H9 (cell line): ENCODE data around the gene LDB2. TPM values are rescaled to one million over a fixed set of nuclear protein-coding genes. Genes with fewer than 3 reads are reported as not detected.

Experiments
- DNase-seq: peaks from one replicate; pipeline ENCODE4 v3.0.0-alpha.2; 2017
- H2AFZ ChIP-seq: one replicate; pipeline ENCODE4 v1.6.1; 2013; ENCODE audit warnings: mild to moderate bottlenecking, low read length, control low read depth, moderate library complexity
- H2AK5ac ChIP-seq: 2 replicates; pipeline ENCODE4 v1.6.1; 2013; ENCODE audit warnings: low read length, control low read depth, mixed read lengths; ENCODE audit not compliant: insufficient read length
- H2BK120ac ChIP-seq: one replicate; pipeline ENCODE4 v1.6.1; 2013; ENCODE audit warnings: low read depth, mild to moderate bottlenecking, low read length, control low read depth, inconsistent platforms; ENCODE audit not compliant: poor library complexity, severe bottlenecking
- H2BK12ac ChIP-seq: 2 replicates; pipeline ENCODE4 v1.6.1; 2013; ENCODE audit warnings: low read length, control low read depth, mixed read lengths, low read depth; ENCODE audit not compliant: insufficient read length
- H2BK15ac ChIP-seq: 2 replicates; pipeline ENCODE4 v1.6.1; 2013; ENCODE audit warnings: low read depth, low read length, control low read depth
- H2BK20ac ChIP-seq: one replicate; pipeline ENCODE4 v1.6.1; 2013; ENCODE audit warnings: low read depth, mild to moderate bottlenecking, low read length, control low read depth, inconsistent platforms; ENCODE audit not compliant: poor library complexity, severe bottlenecking
- H2BK5ac ChIP-seq: 2 replicates; pipeline ENCODE4 v1.6.1; 2013; ENCODE audit warnings: low read length, control low read depth, mixed read lengths; ENCODE audit not compliant: insufficient read length
- H3K14ac ChIP-seq: 2 replicates; pipeline ENCODE4 v1.6.1; 2013; ENCODE audit warnings: low read length, control low read depth; ENCODE audit not compliant: insufficient read depth
- H3K18ac ChIP-seq: 2 replicates; pipeline ENCODE4 v1.6.1; 2013; ENCODE audit warnings: low read depth, mild to moderate bottlenecking, mixed read lengths, low read length, control low read depth; ENCODE audit not compliant: insufficient read length
- H3K23ac ChIP-seq: 2 replicates; pipeline ENCODE4 v1.6.1; 2013; ENCODE audit warnings: low read length, control low read depth, mixed read lengths, low read depth; ENCODE audit not compliant: insufficient read length
- H3K23me2 ChIP-seq: 2 replicates; pipeline ENCODE4 v1.6.1; 2013; ENCODE audit warnings: low read depth, mild to moderate bottlenecking, mixed read lengths, low read length, control low read depth; ENCODE audit not compliant: insufficient read length, poor library complexity, severe bottlenecking
- H3K27ac ChIP-seq: 2 replicates; pipeline ENCODE4 v1.5.1; 2013; ENCODE audit warnings: low read length, control low read depth, mixed read lengths, low read depth; ENCODE audit not compliant: insufficient read length
- H3K27me3 ChIP-seq: 2 replicates; pipeline ENCODE4 v1.6.1; 2013; ENCODE audit warnings: low read length, control low read depth, inconsistent platforms; ENCODE audit not compliant: insufficient read depth
- H3K4ac ChIP-seq: 2 replicates; pipeline ENCODE4 v1.6.1; 2013; ENCODE audit warnings: low read depth, mild to moderate bottlenecking, control low read depth, inconsistent platforms, low read length, moderate library complexity
- H3K4me1 ChIP-seq: 2 replicates; pipeline ENCODE4 v1.6.1; 2013; ENCODE audit warnings: low read length, control low read depth, inconsistent platforms; ENCODE audit not compliant: insufficient read depth
- H3K4me2 ChIP-seq: 2 replicates; pipeline ENCODE4 v1.6.1; 2013; ENCODE audit warnings: low read length, control low read depth, mixed read lengths; ENCODE audit not compliant: insufficient read length, insufficient read depth
- H3K56ac ChIP-seq: 2 replicates; pipeline ENCODE4 v1.6.1; 2013; ENCODE audit warnings: low read depth, mild to moderate bottlenecking, mixed read lengths, low read length, control low read depth; ENCODE audit not compliant: insufficient read length
- H3K79me1 ChIP-seq: 2 replicates; pipeline ENCODE4 v1.6.1; 2013; ENCODE audit warnings: low read depth, mild to moderate bottlenecking, moderate library complexity, low read length, control low read depth, inconsistent platforms; ENCODE audit not compliant: insufficient read depth, poor library complexity, severe bottlenecking
- H3K79me2 ChIP-seq: 2 replicates; pipeline ENCODE4 v1.6.1; 2013; ENCODE audit warnings: low read length, control low read depth, inconsistent platforms; ENCODE audit not compliant: insufficient read depth
- H3K9ac ChIP-seq: 2 replicates; pipeline ENCODE4 v1.6.1; 2013; ENCODE audit warnings: low read length, control low read depth, mixed read lengths; ENCODE audit not compliant: insufficient read length; ENCODE audit errors: extremely low read depth
- H3K9me3 ChIP-seq: one replicate; pipeline ENCODE4 v1.6.1; 2013; ENCODE audit warnings: low read depth, low read length, inconsistent platforms; ENCODE audit not compliant: control insufficient read depth
- H3T11ph ChIP-seq: one replicate; pipeline ENCODE4 v1.6.1; 2013; ENCODE audit warnings: mild to moderate bottlenecking, low read length, control low read depth, inconsistent platforms
- H4K20me1 ChIP-seq: one replicate; pipeline ENCODE4 v1.6.1; 2013; ENCODE audit not compliant: control insufficient read depth, insufficient read length, insufficient read depth
- H4K5ac ChIP-seq: 2 replicates; pipeline ENCODE4 v1.6.1; 2013; ENCODE audit warnings: low read depth, mild to moderate bottlenecking, mixed read lengths, low read length, control low read depth; ENCODE audit not compliant: insufficient read length
- H4K8ac ChIP-seq: replicated peaks from 2 replicates; pipeline ENCODE4 v1.6.1; 2013; ENCODE audit warnings: low read length, control low read depth, mixed read lengths, low read depth; ENCODE audit not compliant: insufficient read length
- H4K91ac ChIP-seq: 2 replicates; pipeline ENCODE4 v1.6.1; 2013; ENCODE audit warnings: low read depth, mild to moderate bottlenecking, moderate library complexity, mixed read lengths, low read length, control low read depth; ENCODE audit not compliant: insufficient read length
- H3K27ac Mint-ChIP-seq, 3 experiments: 2 replicates in 2 of 3; 3 replicates in 1 of 3; pipeline ENCODE4 v1.8.0; 2020 to 2021; ENCODE audit warnings: mixed read lengths in 3 of 3, mild to moderate bottlenecking in 1 of 3, moderate library complexity in 1 of 3
- H3K27me3 Mint-ChIP-seq: 2 replicates; pipeline ENCODE4 v1.8.0; 2021; ENCODE audit warnings: low read depth, mild to moderate bottlenecking, moderate library complexity, mixed read lengths
- H3K36me3 Mint-ChIP-seq, 3 experiments: 2 replicates in 2 of 3; 3 replicates in 1 of 3; pipeline ENCODE4 v1.8.0; 2020 to 2021; ENCODE audit warnings: low read depth in 3 of 3, mixed read lengths in 3 of 3; ENCODE audit not compliant: insufficient read depth in 1 of 3
- H3K4me1 Mint-ChIP-seq, 2 experiments: 2 replicates each; pipeline ENCODE4 v1.8.0; 2020; ENCODE audit warnings: mixed read lengths in 2 of 2
- H3K4me3 Mint-ChIP-seq, 2 experiments: 2 replicates in 1 of 2; 3 replicates in 1 of 2; pipeline ENCODE4 v1.8.0; 2020 to 2021; ENCODE audit warnings: mild to moderate bottlenecking in 2 of 2, mixed read lengths in 2 of 2, moderate library complexity in 1 of 2
- H3K9me3 Mint-ChIP-seq, 2 experiments: 2 replicates in 1 of 2; 3 replicates in 1 of 2; pipeline ENCODE4 v1.8.0; 2020; ENCODE audit warnings: mild to moderate bottlenecking in 2 of 2, mixed read lengths in 2 of 2, moderate library complexity in 1 of 2
- total RNA-seq: library from RNA; stranded (reverse); gene quantifications from 2 replicates; pipeline ENCODE4 v1.2.1, GENCODE V29; 2021
- TF ChIP-seq, protein P1 (sequence below): fragments of 200-600 bp; sonication (generic); conservative IDR thresholded peaks from 3 replicates; pipeline ENCODE4 v1.8.0; 2021; ENCODE audit warnings: antibody characterized with exemption, mild to moderate bottlenecking

LDB2 gene
- total RNA-seq, 1 experiment from 2014 or later = 22.5 TPM

- Histone ChIP-seq H4K91ac (no peak overlapping the region), H4K8ac (no peak overlapping the region), H3K14ac (no peak overlapping the region), H4K5ac (no peak overlapping the region), H3T11ph (no peak overlapping the region), H3K27me3 (no peaks in the 10 kb centered on the region), H3K79me1 (no peaks in the 10 kb centered on the region), H3K4me2 (no peak overlapping the region), H2BK12ac (no peak overlapping the region), H3K4me1 (peaks cover 8% of the 10 kb centered on the region), H2BK20ac (no peak overlapping the region), H2BK120ac (no peak overlapping the region), H3K56ac (no peak overlapping the region), H3K23me2 (no peaks in the 10 kb centered on the region), H2BK5ac (no peak overlapping the region), H3K9ac (no peak overlapping the region), H2AFZ (no peak overlapping the region), H3K23ac (no peak overlapping the region), H2BK15ac (no peak overlapping the region), H4K20me1 (no peaks in the 10 kb centered on the region), H3K18ac (no peak overlapping the region), H3K9me3 (peaks cover 6% of the 10 kb centered on the region), H3K4ac (no peak overlapping the region), H2AK5ac (no peak overlapping the region), H3K79me2 (0 out of 2 replicates have a peak, but pooled peaks cover 2% of the 10 kb centered on the region), H3K27ac (no peak overlapping the region)
- H3K9me3 Mint-ChIP-seq = peaks cover 0 to 15% of the 10 kb centered on the region in 2 experiments; a peak in 3 of 5 replicates
- TF ChIP-seq, protein P1, sequence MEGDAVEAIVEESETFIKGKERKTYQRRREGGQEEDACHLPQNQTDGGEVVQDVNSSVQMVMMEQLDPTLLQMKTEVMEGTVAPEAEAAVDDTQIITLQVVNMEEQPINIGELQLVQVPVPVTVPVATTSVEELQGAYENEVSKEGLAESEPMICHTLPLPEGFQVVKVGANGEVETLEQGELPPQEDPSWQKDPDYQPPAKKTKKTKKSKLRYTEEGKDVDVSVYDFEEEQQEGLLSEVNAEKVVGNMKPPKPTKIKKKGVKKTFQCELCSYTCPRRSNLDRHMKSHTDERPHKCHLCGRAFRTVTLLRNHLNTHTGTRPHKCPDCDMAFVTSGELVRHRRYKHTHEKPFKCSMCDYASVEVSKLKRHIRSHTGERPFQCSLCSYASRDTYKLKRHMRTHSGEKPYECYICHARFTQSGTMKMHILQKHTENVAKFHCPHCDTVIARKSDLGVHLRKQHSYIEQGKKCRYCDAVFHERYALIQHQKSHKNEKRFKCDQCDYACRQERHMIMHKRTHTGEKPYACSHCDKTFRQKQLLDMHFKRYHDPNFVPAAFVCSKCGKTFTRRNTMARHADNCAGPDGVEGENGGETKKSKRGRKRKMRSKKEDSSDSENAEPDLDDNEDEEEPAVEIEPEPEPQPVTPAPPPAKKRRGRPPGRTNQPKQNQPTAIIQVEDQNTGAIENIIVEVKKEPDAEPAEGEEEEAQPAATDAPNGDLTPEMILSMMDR = no peak
- peaks cover 13 to 18% of the 10 kb centered on the region in 2 experiments for H3K4me1 Mint-ChIP-seq
- H3K36me3 Mint-ChIP-seq = peaks cover 18 to 28% (median 20%) of the 10 kb centered on the region in 3 experiments
- no peak overlapping the region for H3K4me3 Mint-ChIP-seq
- DNase-seq = no peak
- H3K27ac Mint-ChIP-seq = no peak overlapping the region
- H3K27me3 Mint-ChIP-seq = no peaks in the 10 kb centered on the region
Observed at GRCh38 chr4:16663732-16664131, 234.7 kb downstream of the LDB2 start.
